Measurements from ENCODE around the gene FCHO1. TPM values are rescaled to one million over a fixed set of nuclear protein-coding genes. Genes with fewer than 3 reads are reported as not detected.
A peak's percentile ranks its signal among the peaks of the same experiment; 100 is the strongest.

Gene FCHO1
- total and polyA plus RNA-seq, 9 donors = 0.95 to 4.3 (median 2.8) TPM

DNA sequence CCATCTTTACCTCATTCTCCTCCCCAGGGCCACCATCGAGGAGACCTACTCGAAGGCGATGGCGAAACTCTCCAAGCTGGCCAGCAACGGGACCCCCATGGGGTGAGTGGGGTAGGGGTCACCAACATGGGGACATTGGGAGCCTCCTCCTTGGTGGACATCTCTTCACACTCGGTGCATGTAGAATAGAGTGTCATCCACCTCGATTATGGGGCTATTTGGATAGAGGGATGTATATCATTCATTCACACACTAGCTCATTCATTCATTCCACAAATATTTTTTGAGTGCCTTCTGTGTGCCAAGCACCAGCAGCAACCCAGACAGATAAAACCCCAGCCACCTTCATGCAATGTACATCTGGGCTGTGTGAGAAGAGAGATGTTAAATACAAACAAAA lies 13.1 kb downstream of the FCHO1 start:
- no peak overlapping the region for H3K27ac ChIP-seq
- TF ChIP-seq EP300 (IDR thresholded peaks at IDR 0.05) (no peak), CTCF (IDR thresholded peaks at IDR 0.05) (no peak), POLR2A (IDR thresholded peaks at IDR 0.05) (no peak)
- intact Hi-C loops (cut with DNase I) = loop anchor here in 2 of 4 donors (10.0 kb wide), 1 partner anchor 160 kb away; no protein-coding TSS in a partner anchor

GRCh38 chr19:17765069-17765618 lies 13.9 kb downstream of the FCHO1 start:
- Histone ChIP-seq H3K27me3 (no peaks in the 10 kb centered on the region), H3K36me3 (no peaks in the 10 kb centered on the region), H3K27ac (no peak overlapping the region), H3K9me3 (no peaks in the 10 kb centered on the region), H3K4me1 (ENCODE audit: insufficient read depth) (peaks cover 3% of the 10 kb centered on the region), H3K4me3 (no peak overlapping the region)
- TF ChIP-seq CTCF (IDR thresholded peaks at IDR 0.05) (no peak), EP300 (IDR thresholded peaks at IDR 0.05) (no peak), POLR2A (IDR thresholded peaks at IDR 0.05) (no peak)
- WGBS, 3 donors = 84 to 88% (median 88%) methylated on average over 12 of the region's 12 CpGs
- no peak for DNase-seq
- intact Hi-C loops (cut with DNase I) = loop anchor here in 3 of 4 donors (5.0 to 10.0 kb wide), 2 partner anchors 158 to 160 kb away; no protein-coding TSS in a partner anchor

More for the DNA sequence above, 13.1 kb downstream of the FCHO1 start:
- DNase-seq = no peak
- WGBS, 3 donors = 83 to 89% (median 88%) methylated on average over 7 of the region's 7 CpGs
- no peaks in the 10 kb centered on the region for H3K27me3 ChIP-seq
- H3K4me3 ChIP-seq = no peak overlapping the region
- H3K9me3 ChIP-seq = no peaks in the 10 kb centered on the region
- H3K36me3 ChIP-seq = no peaks in the 10 kb centered on the region
- peaks cover 3% of the 10 kb centered on the region for H3K4me1 ChIP-seq (ENCODE audit: insufficient read depth)

DNA sequence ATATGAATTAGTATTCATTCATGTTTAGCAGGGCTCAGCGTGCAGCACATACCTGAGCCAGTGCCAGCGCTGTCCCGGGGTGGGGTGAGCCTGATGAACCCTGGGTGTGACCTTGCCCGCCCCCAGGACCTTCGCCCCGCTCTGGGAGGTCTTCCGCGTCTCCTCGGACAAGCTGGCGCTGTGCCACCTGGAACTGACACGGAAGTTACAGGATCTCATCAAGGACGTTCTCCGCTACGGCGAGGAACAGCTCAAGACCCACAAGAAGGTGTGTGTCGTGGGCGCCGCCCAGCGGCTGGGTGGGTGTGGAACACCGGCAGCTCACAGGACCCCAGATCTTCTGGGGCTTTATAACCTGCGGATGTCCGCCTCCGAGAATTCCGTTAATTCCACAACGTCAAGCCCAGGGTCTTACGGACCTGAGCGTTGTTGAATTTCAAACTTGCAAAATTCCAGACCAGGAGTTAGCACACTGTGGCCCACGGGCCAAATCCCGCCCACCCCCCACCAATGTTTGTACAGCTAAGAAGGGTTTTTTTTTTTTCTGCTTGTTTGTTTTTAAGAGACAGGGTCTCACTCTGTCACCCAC lies 15.4 kb downstream of the FCHO1 start:
- peaks cover 3% of the 10 kb centered on the region for H3K4me1 ChIP-seq (ENCODE audit: insufficient read depth)
- no peaks in the 10 kb centered on the region for H3K36me3 ChIP-seq
- peak; percentile 69 to 81 (median 75) for TF ChIP-seq CTCF (IDR thresholded peaks at IDR 0.05)
- TF ChIP-seq EP300 (IDR thresholded peaks at IDR 0.05) = no peak
- TF ChIP-seq POLR2A (IDR thresholded peaks at IDR 0.05) = no peak
- no peak overlapping the region for H3K4me3 ChIP-seq
- DNase-seq = peak; percentile 84 to 94 (median 86)
- no peak overlapping the region for H3K27ac ChIP-seq
- 1 to 3% (median 3%) methylated on average over 26 to 29 of the region's 29 CpGs for WGBS, 3 donors
- intact Hi-C loops (cut with DNase I) = loop anchor here in 3 of 4 donors (5.0 to 10.0 kb wide), 2 partner anchors 159 to 162 kb away; no protein-coding TSS in a partner anchor
- H3K27me3 ChIP-seq = no peaks in the 10 kb centered on the region
- H3K9me3 ChIP-seq = no peaks in the 10 kb centered on the region

DNA sequence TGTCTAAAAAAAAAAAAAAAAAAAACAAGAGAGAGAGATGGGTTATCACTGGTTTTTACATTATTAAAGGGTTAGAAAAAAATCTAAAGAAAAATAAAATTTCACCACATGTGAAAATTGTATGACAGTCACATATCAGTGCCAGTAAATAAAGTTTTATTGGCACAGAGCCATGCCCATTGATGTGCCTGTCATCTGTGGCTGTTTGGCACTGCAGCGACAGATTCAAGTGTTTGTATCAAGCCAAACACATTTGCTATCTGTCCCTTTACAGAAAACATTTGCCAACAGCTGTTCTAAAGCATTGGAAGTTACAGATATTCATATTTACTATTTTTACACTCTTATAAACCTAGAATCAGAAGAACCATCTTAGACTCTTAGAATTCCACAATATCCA lies 16.3 kb downstream of the FCHO1 start:
- DNase-seq = no peak
- Histone ChIP-seq H3K27me3 (no peaks in the 10 kb centered on the region), H3K4me3 (no peak overlapping the region), H3K27ac (no peak overlapping the region), H3K36me3 (no peaks in the 10 kb centered on the region), H3K9me3 (no peaks in the 10 kb centered on the region), H3K4me1 (ENCODE audit: insufficient read depth) (peaks cover 3% of the 10 kb centered on the region)
- intact Hi-C loops (cut with DNase I) = loop anchor here in 3 of 4 donors (5.0 to 10.0 kb wide), 2 partner anchors 160 to 163 kb away; no protein-coding TSS in a partner anchor
- 9 to 35% (median 18%) methylated on average over 1 of the region's 1 CpG for WGBS, 3 donors
- TF ChIP-seq CTCF (IDR thresholded peaks at IDR 0.05) (no peak), EP300 (IDR thresholded peaks at IDR 0.05) (no peak), POLR2A (IDR thresholded peaks at IDR 0.05) (no peak)

All from ovary (tissue), 9 donors.